Measurements from ENCODE around the gene ALDH2. TPM values are rescaled to one million over a fixed set of nuclear protein-coding genes. Genes with fewer than 3 reads are reported as not detected.

The ALDH2 gene
- total RNA-seq, 4 donors from 2014 or later: 129 to 365 (median 231) TPM

DNA sequence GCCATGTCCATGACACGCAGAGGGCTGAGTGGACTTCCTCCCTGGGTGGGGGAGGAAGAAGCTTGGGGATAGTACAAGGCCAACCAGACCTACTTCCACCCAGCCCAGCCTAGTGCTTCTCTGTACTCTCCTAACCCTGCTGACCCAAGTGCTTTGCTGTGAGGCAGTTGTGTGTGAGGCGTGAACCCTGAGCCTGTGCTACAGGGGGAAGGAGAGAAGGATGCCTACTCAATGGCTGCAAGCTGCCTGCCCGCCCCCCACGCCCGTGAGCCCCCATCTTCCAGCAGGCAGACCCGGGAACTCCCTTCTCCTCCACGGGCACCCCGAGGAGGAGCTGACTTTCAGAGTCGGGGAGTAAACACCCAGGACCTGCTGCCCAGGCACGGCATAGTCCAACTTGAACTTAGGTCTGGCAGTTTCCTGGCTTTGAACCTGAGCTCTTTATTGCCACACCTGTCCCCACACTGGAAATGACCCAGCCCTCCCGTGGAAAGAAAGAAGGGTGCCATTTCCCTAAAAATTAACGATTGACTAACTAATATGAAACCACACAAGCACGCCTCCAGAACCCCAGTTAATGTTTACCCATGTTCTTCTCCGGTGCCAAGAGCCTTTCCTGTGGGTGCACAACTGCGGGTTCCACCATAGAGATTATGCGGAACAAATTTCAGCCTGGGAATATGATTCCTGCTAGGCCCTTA lies 10.8 kb downstream of the ALDH2 start:
- ATAC-seq (ENCODE audit: low FRiP score) (no peak), DNase-seq (ENCODE audit: low spot score) (no peak)
- TF ChIP-seq, protein P1, sequence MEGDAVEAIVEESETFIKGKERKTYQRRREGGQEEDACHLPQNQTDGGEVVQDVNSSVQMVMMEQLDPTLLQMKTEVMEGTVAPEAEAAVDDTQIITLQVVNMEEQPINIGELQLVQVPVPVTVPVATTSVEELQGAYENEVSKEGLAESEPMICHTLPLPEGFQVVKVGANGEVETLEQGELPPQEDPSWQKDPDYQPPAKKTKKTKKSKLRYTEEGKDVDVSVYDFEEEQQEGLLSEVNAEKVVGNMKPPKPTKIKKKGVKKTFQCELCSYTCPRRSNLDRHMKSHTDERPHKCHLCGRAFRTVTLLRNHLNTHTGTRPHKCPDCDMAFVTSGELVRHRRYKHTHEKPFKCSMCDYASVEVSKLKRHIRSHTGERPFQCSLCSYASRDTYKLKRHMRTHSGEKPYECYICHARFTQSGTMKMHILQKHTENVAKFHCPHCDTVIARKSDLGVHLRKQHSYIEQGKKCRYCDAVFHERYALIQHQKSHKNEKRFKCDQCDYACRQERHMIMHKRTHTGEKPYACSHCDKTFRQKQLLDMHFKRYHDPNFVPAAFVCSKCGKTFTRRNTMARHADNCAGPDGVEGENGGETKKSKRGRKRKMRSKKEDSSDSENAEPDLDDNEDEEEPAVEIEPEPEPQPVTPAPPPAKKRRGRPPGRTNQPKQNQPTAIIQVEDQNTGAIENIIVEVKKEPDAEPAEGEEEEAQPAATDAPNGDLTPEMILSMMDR (IDR thresholded peaks at IDR 0.05): no peak

DNA sequence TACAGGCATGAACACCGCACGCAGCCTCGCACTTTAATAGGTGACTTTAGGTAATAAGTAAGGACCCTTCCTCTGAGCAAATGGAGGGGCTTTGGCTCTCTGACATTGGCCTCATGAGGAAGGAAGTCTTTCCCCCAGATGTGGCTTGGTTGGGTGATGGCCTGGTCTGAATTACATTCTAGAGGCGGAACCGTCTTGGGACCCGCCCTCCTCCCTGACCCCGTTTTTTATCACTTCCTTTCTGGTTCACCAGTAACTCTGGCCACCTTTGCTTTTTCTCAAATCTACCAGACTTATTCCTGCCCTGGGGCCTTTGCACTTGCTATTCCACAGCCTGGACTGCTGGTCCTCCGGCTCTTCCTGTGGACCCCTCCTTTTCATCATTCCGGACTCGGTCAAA lies 13.4 kb downstream of the ALDH2 start:
- ATAC-seq (ENCODE audit: low FRiP score) (no peak), DNase-seq (ENCODE audit: low spot score) (no peak)
- TF ChIP-seq, protein P1 (IDR thresholded peaks at IDR 0.05): no peak

DNA sequence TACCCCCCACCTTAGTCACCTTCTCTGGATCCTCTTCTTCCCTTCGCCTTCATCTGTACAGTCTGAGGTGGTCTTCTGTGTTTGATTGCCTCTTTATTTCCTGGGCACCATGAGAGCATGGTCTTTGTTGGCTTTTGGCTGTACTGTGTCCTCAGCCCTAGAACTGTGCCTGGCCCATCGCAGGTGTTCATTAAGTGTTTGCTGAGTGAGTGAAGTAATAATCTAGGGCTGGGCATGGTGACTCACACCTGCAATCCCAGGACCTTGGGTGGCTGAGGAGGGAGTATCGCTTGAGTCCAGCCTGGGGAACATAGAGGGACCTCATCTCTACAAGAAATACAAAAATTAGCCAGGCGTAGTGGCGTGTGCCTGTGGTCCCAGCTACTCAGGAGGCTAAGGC lies 13.9 kb downstream of the ALDH2 start:
- no peak for ATAC-seq (ENCODE audit: low FRiP score)

DNA sequence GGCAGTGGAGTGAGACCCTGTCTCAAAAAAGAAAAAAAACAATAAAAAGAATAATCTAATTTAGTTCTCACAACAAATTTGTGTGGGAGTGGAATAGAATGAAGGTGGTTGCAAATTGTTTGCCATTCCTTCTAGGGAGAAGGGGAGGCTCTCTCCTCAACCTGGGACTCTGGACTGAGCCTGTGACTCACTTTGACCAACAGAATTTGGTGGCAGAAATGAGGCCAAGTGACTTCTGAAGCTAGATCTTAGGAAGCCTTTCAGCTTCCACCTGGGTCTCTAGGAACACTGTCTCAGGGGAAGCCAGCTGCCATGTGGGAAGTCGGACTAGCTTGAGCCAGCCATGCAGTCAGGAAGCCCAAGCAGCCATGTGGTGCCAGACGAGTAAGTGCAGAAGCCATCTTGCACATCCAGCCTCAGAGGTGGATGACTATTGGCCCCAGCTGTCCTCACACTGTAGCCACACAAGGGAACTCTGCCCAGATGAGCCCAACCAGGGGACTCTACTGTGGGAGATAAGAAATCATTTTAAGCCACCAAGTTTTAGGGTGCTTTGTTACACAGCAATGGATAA lies 14.4 kb downstream of the ALDH2 start:
- no peak for ATAC-seq (ENCODE audit: low FRiP score)
- TF ChIP-seq, protein P1 (IDR thresholded peaks at IDR 0.05): no peak
- DNase-seq (ENCODE audit: low spot score): no peak

More for the DNA sequence above, 13.9 kb downstream of the ALDH2 start:
- TF ChIP-seq, protein P1 (IDR thresholded peaks at IDR 0.05): no peak
- DNase-seq (ENCODE audit: low spot score): no peak

DNA sequence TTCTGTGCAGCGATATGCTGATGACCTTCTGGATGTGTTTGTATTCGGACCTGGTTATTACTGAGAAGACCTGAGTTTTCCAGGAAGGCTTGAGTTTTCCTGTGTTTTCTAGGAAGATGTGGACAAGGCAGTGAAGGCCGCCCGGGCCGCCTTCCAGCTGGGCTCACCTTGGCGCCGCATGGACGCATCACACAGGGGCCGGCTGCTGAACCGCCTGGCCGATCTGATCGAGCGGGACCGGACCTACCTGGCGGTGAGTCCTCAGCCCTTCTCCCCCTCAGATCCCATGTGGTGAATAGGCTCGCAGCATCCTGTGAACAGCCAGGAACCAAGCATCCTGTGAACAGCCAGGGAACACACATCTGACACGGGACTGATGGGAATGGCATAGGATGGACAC lies 16.3 kb downstream of the ALDH2 start:
- ATAC-seq (ENCODE audit: low FRiP score): no peak
- TF ChIP-seq, protein P1 (IDR thresholded peaks at IDR 0.05): no peak
- DNase-seq (ENCODE audit: low spot score): no peak

DNA sequence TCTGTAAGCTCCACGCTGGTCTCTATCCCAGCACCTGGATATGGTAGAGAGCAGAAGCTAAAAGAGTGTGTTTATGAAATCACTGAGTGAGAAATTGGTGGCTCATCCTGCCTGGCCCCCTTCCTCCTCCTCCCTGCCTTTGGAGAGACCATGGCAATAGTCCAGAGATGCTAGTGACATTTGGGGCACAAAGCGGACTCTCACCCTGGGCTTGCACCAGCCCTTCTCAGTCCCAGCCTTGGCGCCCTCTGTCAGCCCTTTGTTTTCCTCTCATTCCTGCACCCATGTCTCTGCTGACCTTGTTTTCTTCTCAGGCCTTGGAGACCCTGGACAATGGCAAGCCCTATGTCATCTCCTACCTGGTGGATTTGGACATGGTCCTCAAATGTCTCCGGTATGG lies 18.2 kb downstream of the ALDH2 start:
- ATAC-seq (ENCODE audit: low FRiP score): no peak
- TF ChIP-seq, protein P1 (IDR thresholded peaks at IDR 0.05): no peak
- DNase-seq (ENCODE audit: low spot score): no peak

DNA sequence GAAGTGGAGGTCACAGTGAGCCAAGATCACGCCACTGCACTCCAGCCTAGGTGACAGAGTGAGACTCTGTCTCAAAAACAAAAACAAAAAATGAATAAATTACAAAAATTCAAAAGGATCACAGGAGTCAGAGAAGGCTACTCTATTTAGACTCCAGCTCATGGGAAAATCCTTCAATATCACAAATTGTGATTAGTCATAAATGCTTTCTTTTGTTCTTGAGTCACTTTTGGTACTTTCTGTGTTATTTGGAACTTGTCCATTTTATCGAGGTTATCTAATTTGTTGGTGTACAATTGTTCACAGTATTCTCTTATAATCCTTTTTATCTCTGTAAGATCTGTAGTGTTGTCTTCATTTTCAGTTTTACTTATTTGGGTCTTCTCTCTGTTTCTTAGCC lies 18.9 kb downstream of the ALDH2 start:
- ATAC-seq (ENCODE audit: low FRiP score): no peak
- TF ChIP-seq, protein P1 (IDR thresholded peaks at IDR 0.05): no peak

More for the DNA sequence above, 18.9 kb downstream of the ALDH2 start:
- DNase-seq (ENCODE audit: low spot score): no peak

All from omental fat pad (tissue), 4 donors.